ENCODE data around the gene POU5F2. TPM values are rescaled to one million over a fixed set of nuclear protein-coding genes. Genes with fewer than 3 reads are reported as not detected.

The POU5F2 gene
- total RNA-seq, 2 donors from 2014 or later: 0.40 to 0.84 TPM

GRCh38 chr5:93787598-93787997 lies 46.2 kb upstream of the POU5F2 start:
- Histone ChIP-seq H3K9ac (ENCODE audit: extremely low read depth, low read length, poor library complexity, severe bottlenecking) (no peak overlapping the region), H3K9me3 (ENCODE audit: control insufficient read depth, low read length) (no peaks in the 10 kb centered on the region), H3K36me3 (ENCODE audit: control insufficient read depth, insufficient read depth, low read length) (no peaks in the 10 kb centered on the region), H3K4me3 (ENCODE audit: low read length) (no peak overlapping the region), H3K4me1 (ENCODE audit: control insufficient read depth, insufficient read depth, low read length) (peaks cover 21% of the 10 kb centered on the region), H3K27ac (ENCODE audit: low read depth, low read length) (no peak overlapping the region), H3K27me3 (ENCODE audit: control insufficient read depth, insufficient read depth, low read length, poor library complexity, severe bottlenecking) (no peaks in the 10 kb centered on the region)
- no peak for TF ChIP-seq CTCF (conservative IDR thresholded peaks at IDR 0.05)
- DNase-seq: no peak
- Mint-ChIP-seq H3K27me3 (ENCODE audit: insufficient read depth) (peaks cover 9% of the 10 kb centered on the region), H3K4me1 (peaks cover 29% of the 10 kb centered on the region), H3K27ac (no peak overlapping the region), H3K4me3 (no peak overlapping the region), H3K9me3 (no peaks in the 10 kb centered on the region), H3K36me3 (ENCODE audit: low read depth) (no peaks in the 10 kb centered on the region)
- 92% methylated on average over 1 of the region's 1 CpG; no CpG with 5 or more reads in 1 of the 2 experiments for WGBS, 2 experiments (ENCODE audit: insufficient coverage in 1 of 2, insufficient read length in 1 of 2)

- Histone ChIP-seq H3K27me3 (ENCODE audit: control insufficient read depth, insufficient read depth, low read length, poor library complexity, severe bottlenecking) (no peaks in the 10 kb centered on the region), H3K9ac (ENCODE audit: extremely low read depth, low read length, poor library complexity, severe bottlenecking) (no peak overlapping the region), H3K4me3 (ENCODE audit: low read length) (no peak overlapping the region), H3K9me3 (ENCODE audit: control insufficient read depth, low read length) (no peaks in the 10 kb centered on the region), H3K36me3 (ENCODE audit: control insufficient read depth, insufficient read depth, low read length) (no peaks in the 10 kb centered on the region), H3K4me1 (ENCODE audit: control insufficient read depth, insufficient read depth, low read length) (peaks cover 8% of the 10 kb centered on the region), H3K27ac (ENCODE audit: low read depth, low read length) (no peak overlapping the region)
- no peaks in the 10 kb centered on the region for H3K36me3 Mint-ChIP-seq (ENCODE audit: low read depth)
- 88 to 95% methylated on average over 2 of the region's 2 CpGs for WGBS, 2 experiments (ENCODE audit: insufficient coverage in 1 of 2, insufficient read length in 1 of 2)
- no peaks in the 10 kb centered on the region for H3K9me3 Mint-ChIP-seq
- no peak overlapping the region for H3K4me3 Mint-ChIP-seq
- no peak for TF ChIP-seq CTCF (conservative IDR thresholded peaks at IDR 0.05)
- peaks cover 11% of the 10 kb centered on the region for H3K4me1 Mint-ChIP-seq
- H3K27me3 Mint-ChIP-seq (ENCODE audit: insufficient read depth): peaks cover 9% of the 10 kb centered on the region
- H3K27ac Mint-ChIP-seq: no peak overlapping the region
- DNase-seq: no peak
Measured at GRCh38 chr5:93785475-93785874, 44.1 kb upstream of the POU5F2 start.

GRCh38 chr5:93782978-93783377 lies 41.6 kb upstream of the POU5F2 start:
- no peak overlapping the region for H3K9ac ChIP-seq (ENCODE audit: extremely low read depth, low read length, poor library complexity, severe bottlenecking)
- H3K36me3 ChIP-seq (ENCODE audit: control insufficient read depth, insufficient read depth, low read length): no peaks in the 10 kb centered on the region
- H3K9me3 ChIP-seq (ENCODE audit: control insufficient read depth, low read length): no peaks in the 10 kb centered on the region
- H3K4me1 Mint-ChIP-seq: no peaks in the 10 kb centered on the region
- H3K36me3 Mint-ChIP-seq (ENCODE audit: low read depth): no peaks in the 10 kb centered on the region
- H3K27me3 Mint-ChIP-seq (ENCODE audit: insufficient read depth): peaks cover 4% of the 10 kb centered on the region
- no peak for TF ChIP-seq CTCF (conservative IDR thresholded peaks at IDR 0.05)
- 100% methylated on average over 1 of the region's 1 CpG; no CpG with 5 or more reads in 1 of the 2 experiments for WGBS, 2 experiments (ENCODE audit: insufficient coverage in 1 of 2, insufficient read length in 1 of 2)
- DNase-seq: no peak
- no peak overlapping the region for H3K27ac ChIP-seq (ENCODE audit: low read depth, low read length)
- no peaks in the 10 kb centered on the region for H3K27me3 ChIP-seq (ENCODE audit: control insufficient read depth, insufficient read depth, low read length, poor library complexity, severe bottlenecking)
- no peak overlapping the region for H3K27ac Mint-ChIP-seq
- no peak overlapping the region for H3K4me3 Mint-ChIP-seq
- H3K4me1 ChIP-seq (ENCODE audit: control insufficient read depth, insufficient read depth, low read length): no peaks in the 10 kb centered on the region
- no peaks in the 10 kb centered on the region for H3K9me3 Mint-ChIP-seq
- no peak overlapping the region for H3K4me3 ChIP-seq (ENCODE audit: low read length)
